HepG2 (cell line): Measurements from ENCODE around the gene CILP2. TPM values are rescaled to one million over a fixed set of nuclear protein-coding genes. Genes with fewer than 3 reads are reported as not detected.

Source experiments
- ATAC-seq: fragments of 200-7000 bp; cut with Tn5 transposase; 3 replicates; pipeline ENCODE4 v1.9.1; 2020; ENCODE audit warnings: mild to moderate bottlenecking, moderate library complexity
- BruUV-seq: library from RNA; stranded (reverse); fragments of 400-500 nt; replicated peaks from 2 replicates; lab custom pipeline; 2021; lab: Mats Ljungman, UMichigan
- CTCF ChIA-PET: fragments of 300-600 bp; formaldehyde crosslinking; extraction: SDS; loops from one replicate; lab custom pipeline; 2021; ENCODE audit warnings: low total read pairs, inconsistent platforms, low intra/inter-chr PET ratio; lab: Yijun Ruan, JAX
- POLR2A ChIA-PET: fragments of 350-600 bp; sonication (Branson Sonifier 250); formaldehyde crosslinking; loops from one replicate; lab custom pipeline; 2020; ENCODE audit warnings: antibody characterized with exemption, inconsistent platforms; lab: Yijun Ruan, JAX
- DNase-seq: peaks from one replicate; pipeline ENCODE4 v3.0.0-alpha.2; 2015; ENCODE audit warnings: low spot score
- FAIRE-seq: peaks from 3 replicates; lab custom pipeline; 2011; peaks lifted over from hg19 to GRCh38; lab: Jason Lieb, UNC
- H2AFZ ChIP-seq: one replicate; pipeline ENCODE4 v1.6.1; 2011; ENCODE audit warnings: low read length, inconsistent platforms
- H3K27ac ChIP-seq: fragments of 300-600 bp; 3 replicates; pipeline ENCODE4 v1.8.0; 2011; ENCODE audit warnings: mixed run types, mild to moderate bottlenecking, mixed read lengths, low read length, inconsistent platforms; ENCODE audit not compliant: insufficient read depth; ENCODE audit errors: extremely low read length
- H3K27me3 ChIP-seq, 2 experiments: fragments of 200-600 bp in 1 of 2; 2 replicates in 1 of 2; 3 replicates in 1 of 2; pipeline versions ENCODE4 v1.6.0 to v1.8.0; 2011; ENCODE audit warnings: low read length in 2 of 2, mild to moderate bottlenecking in 2 of 2, moderate library complexity in 2 of 2, inconsistent platforms in 1 of 2; ENCODE audit not compliant: insufficient read depth in 2 of 2, control insufficient read depth in 1 of 2
- H3K36me3 ChIP-seq, 2 experiments: fragments of 200-600 bp in 1 of 2; replicated peaks in 1 of 2; 2 replicates in 1 of 2; 3 replicates in 1 of 2; pipeline versions ENCODE4 v1.5.1 to v1.8.0; 2011; ENCODE audit warnings: low read length in 2 of 2, inconsistent platforms in 1 of 2; ENCODE audit not compliant: insufficient read depth in 2 of 2, control insufficient read depth in 1 of 2
- H3K4me1 ChIP-seq: 2 replicates; pipeline ENCODE4 v1.5.1; 2012; ENCODE audit warnings: low read length, inconsistent platforms; ENCODE audit not compliant: insufficient read depth
- H3K4me2 ChIP-seq: 2 replicates; pipeline ENCODE4 v1.6.0; 2011; ENCODE audit warnings: low read depth, low read length, inconsistent platforms
- H3K4me3 ChIP-seq, 3 experiments: fragments of 200-600 bp in 1 of 3; sonication (generic), shearing (Covaris generic) in 1 of 3; replicated peaks in 1 of 3; 2 replicates each; pipeline ENCODE4 v1.5.1; 2011 to 2016; ENCODE audit warnings: low read length in 3 of 3, inconsistent platforms in 2 of 3, low read depth in 2 of 3, mild to moderate bottlenecking in 2 of 3, control low read depth in 1 of 3, mixed read lengths in 1 of 3; ENCODE audit not compliant: insufficient read depth in 1 of 3
- H3K79me2 ChIP-seq: one replicate; pipeline ENCODE4 v1.6.1; 2011; ENCODE audit warnings: low read length, inconsistent platforms; ENCODE audit not compliant: insufficient read depth
- H3K9ac ChIP-seq: 2 replicates; pipeline ENCODE4 v1.6.0; 2011; ENCODE audit warnings: mild to moderate bottlenecking, low read depth, low read length, inconsistent platforms; ENCODE audit not compliant: insufficient read depth
- H3K9me3 ChIP-seq: 2 replicates; pipeline ENCODE4 v1.5.1; 2012; ENCODE audit warnings: mild to moderate bottlenecking, low read length
- H4K20me1 ChIP-seq: 2 replicates; pipeline ENCODE4 v1.6.0; 2011; ENCODE audit warnings: inconsistent platforms, mild to moderate bottlenecking, low read length, moderate library complexity; ENCODE audit not compliant: insufficient read depth
- BHLHE40 ChIP-seq: IDR thresholded peaks from 2 replicates; pipeline ENCODE4 v1.6.1; 2011; ENCODE audit warnings: low read length, improper control_type of control experiment
- NFIB ChIP-seq: sonication (generic); formaldehyde crosslinking; IDR thresholded peaks from 2 replicates; pipeline ENCODE4 v1.9.0; 2021; ENCODE audit warnings: missing genetic modification reagents, mild to moderate bottlenecking, borderline replicate concordance
- TFAP4 ChIP-seq: sonication (generic); IDR thresholded peaks from 2 replicates; pipeline ENCODE4 v1.6.1; 2016; ENCODE audit warnings: low read depth, borderline replicate concordance
- THAP11 ChIP-seq: IDR thresholded peaks from 2 replicates; pipeline ENCODE4 v1.6.1; 2016; ENCODE audit warnings: missing biosample characterization, missing genetic modification reagents
- ZNF788 ChIP-seq: sonication (generic); formaldehyde crosslinking; IDR thresholded peaks from 2 replicates; pipeline ENCODE4 v1.5.0; 2020; ENCODE audit warnings: mild to moderate bottlenecking, missing genetic modification reagents, borderline replicate concordance
- WGBS: methylation state at CpG from one replicate; pipeline ENCODE4 v1.1.6; 2017; ENCODE audit warnings: low lambda C conversion rate; 5-methylcytosine and 5-hydroxymethylcytosine counted together
- in situ Hi-C: cut with HindIII; loops from 2 replicates; pipeline ENCODE4 v1.10.0; 2017; ENCODE audit warnings: low pct_unique_long_range_greater_than_20kb; ENCODE audit not compliant: extremely low pct_ligation_motif_present
- intact Hi-C: fragments of 100-400 bp; cut with micrococcal nuclease; formaldehyde crosslinking; loops from one replicate; pipeline ENCODE4 v1.10.0; 2022; ENCODE audit not compliant: unreplicated experiment
- polyA plus RNA-seq, 8 experiments: library from polyadenylated mRNA; depleted of rRNA in 3 of 8; stranded (reverse) in 7 of 8; unstranded in 1 of 8; fragments of >200 nt; fragmentation: Illumina TruSeq in 4 of 8; extraction: Trizol in 4 of 8; gene quantifications; 2 replicates each; pipeline versions ENCODE4 v1.2.1 to v1.2.3, GENCODE V29; 2011 to 2016; ENCODE audit warnings: low read depth in 4 of 8, missing spikeins in 1 of 8, mixed read lengths in 1 of 8; ENCODE audit not compliant: insufficient read depth in 1 of 8
- total RNA-seq, 5 experiments: library from RNA; depleted of rRNA; stranded (reverse); fragments of >200 nt; fragmentation: Illumina TruSeq; extraction: Trizol; gene quantifications; 2 replicates each; pipeline ENCODE4 v1.2.3, GENCODE V29; 2016; ENCODE audit warnings: low read depth in 1 of 5
- TF ChIP-seq, protein P1 (sequence below): sonication (generic); formaldehyde crosslinking; IDR thresholded peaks from 2 replicates; pipeline ENCODE4 v1.4.0; 2020; ENCODE audit warnings: missing genetic modification reagents
- TF ChIP-seq, protein P2 (sequence below): sonication (generic); formaldehyde crosslinking; IDR thresholded peaks from 2 replicates; pipeline ENCODE4 v1.9.0; 2022; ENCODE audit warnings: missing genetic modification reagents, mild to moderate bottlenecking, borderline replicate concordance
- TF ChIP-seq, protein P3 (sequence below): sonication (generic); formaldehyde crosslinking; IDR thresholded peaks from 2 replicates; pipeline ENCODE4 v1.5.0; 2020; ENCODE audit warnings: mild to moderate bottlenecking, missing genetic modification reagents

Gene CILP2
- total and polyA plus RNA-seq, 2 of the 13 experiments (the other 11 are each of a cell fraction or from before 2014, with no cell fraction given), result 0.09 to 0.37 TPM

GRCh38 chr19:19562665-19563347 lies 24.7 kb downstream of the CILP2 start (continued):
- TF ChIP-seq ZNF788 (0 out of 2 replicates have a peak, but pooled peaks have one; percentile 21), TFAP4 (0 out of 2 replicates have a peak, but pooled peaks have one; percentile 12), BHLHE40 (0 out of 2 replicates have a peak, but pooled peaks have one; percentile 40)
- TF ChIP-seq, protein P1, sequence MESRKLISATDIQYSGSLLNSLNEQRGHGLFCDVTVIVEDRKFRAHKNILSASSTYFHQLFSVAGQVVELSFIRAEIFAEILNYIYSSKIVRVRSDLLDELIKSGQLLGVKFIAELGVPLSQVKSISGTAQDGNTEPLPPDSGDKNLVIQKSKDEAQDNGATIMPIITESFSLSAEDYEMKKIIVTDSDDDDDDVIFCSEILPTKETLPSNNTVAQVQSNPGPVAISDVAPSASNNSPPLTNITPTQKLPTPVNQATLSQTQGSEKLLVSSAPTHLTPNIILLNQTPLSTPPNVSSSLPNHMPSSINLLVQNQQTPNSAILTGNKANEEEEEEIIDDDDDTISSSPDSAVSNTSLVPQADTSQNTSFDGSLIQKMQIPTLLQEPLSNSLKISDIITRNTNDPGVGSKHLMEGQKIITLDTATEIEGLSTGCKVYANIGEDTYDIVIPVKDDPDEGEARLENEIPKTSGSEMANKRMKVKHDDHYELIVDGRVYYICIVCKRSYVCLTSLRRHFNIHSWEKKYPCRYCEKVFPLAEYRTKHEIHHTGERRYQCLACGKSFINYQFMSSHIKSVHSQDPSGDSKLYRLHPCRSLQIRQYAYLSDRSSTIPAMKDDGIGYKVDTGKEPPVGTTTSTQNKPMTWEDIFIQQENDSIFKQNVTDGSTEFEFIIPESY (CRISPR knock-in tag), result no peak

- BruUV-seq, result no TSS peak
- Histone ChIP-seq H2AFZ (no peak overlapping the region), H4K20me1 (no peaks in the 10 kb centered on the region), H3K27me3 (peaks cover 4 to 8% of the 10 kb centered on the region in 2 experiments; a peak in 3 of 5 replicates), H3K36me3 (no peaks in the 10 kb centered on the region), H3K79me2 (no peaks in the 10 kb centered on the region), H3K4me2 (peak overlapping the region; percentile 55), H3K4me3 (peak overlapping the region in 1 of 3 experiments; percentile 14; a peak in 1 of 6 replicates), H3K27ac (no peak overlapping the region), H3K4me1 (peaks cover 24% of the 10 kb centered on the region), H3K9me3 (no peaks in the 10 kb centered on the region), H3K9ac (no peak overlapping the region)
- intact Hi-C loops (no loop called here), in situ Hi-C loops (loop anchor here (25.0 kb wide), 1 partner anchor 999 kb away; the partner anchor contains the start of gene ZNF737)
- 36% methylated on average over 6 of the region's 17 CpGs for WGBS
- CTCF ChIA-PET, result interaction anchor here (0.7 kb wide), 1 partner anchor 81 kb away, joined by 3 read pairs; no protein-coding TSS in a partner anchor
- TF ChIP-seq THAP11 (CRISPR knock-in tag) (no peak), NFIB (CRISPR knock-in tag) (no peak)
- TF ChIP-seq, protein P2, sequence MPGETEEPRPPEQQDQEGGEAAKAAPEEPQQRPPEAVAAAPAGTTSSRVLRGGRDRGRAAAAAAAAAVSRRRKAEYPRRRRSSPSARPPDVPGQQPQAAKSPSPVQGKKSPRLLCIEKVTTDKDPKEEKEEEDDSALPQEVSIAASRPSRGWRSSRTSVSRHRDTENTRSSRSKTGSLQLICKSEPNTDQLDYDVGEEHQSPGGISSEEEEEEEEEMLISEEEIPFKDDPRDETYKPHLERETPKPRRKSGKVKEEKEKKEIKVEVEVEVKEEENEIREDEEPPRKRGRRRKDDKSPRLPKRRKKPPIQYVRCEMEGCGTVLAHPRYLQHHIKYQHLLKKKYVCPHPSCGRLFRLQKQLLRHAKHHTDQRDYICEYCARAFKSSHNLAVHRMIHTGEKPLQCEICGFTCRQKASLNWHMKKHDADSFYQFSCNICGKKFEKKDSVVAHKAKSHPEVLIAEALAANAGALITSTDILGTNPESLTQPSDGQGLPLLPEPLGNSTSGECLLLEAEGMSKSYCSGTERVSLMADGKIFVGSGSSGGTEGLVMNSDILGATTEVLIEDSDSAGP (CRISPR knock-in tag), result 0 out of 2 replicates have a peak, but pooled peaks have one; percentile 10
- TF ChIP-seq, protein P3, sequence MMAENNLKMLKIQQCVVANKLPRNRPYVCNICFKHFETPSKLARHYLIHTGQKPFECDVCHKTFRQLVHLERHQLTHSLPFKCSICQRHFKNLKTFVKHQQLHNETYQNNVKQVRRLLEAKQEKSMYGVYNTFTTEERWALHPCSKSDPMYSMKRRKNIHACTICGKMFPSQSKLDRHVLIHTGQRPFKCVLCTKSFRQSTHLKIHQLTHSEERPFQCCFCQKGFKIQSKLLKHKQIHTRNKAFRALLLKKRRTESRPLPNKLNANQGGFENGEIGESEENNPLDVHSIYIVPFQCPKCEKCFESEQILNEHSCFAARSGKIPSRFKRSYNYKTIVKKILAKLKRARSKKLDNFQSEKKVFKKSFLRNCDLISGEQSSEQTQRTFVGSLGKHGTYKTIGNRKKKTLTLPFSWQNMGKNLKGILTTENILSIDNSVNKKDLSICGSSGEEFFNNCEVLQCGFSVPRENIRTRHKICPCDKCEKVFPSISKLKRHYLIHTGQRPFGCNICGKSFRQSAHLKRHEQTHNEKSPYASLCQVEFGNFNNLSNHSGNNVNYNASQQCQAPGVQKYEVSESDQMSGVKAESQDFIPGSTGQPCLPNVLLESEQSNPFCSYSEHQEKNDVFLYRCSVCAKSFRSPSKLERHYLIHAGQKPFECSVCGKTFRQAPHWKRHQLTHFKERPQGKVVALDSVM (CRISPR knock-in tag), result peak; percentile 23; the same call in 1 of the 2 replicates
- POLR2A ChIA-PET, result no interaction called here
- ATAC-seq, result 0 out of 3 replicates have a peak, but pooled peaks have one; percentile 8
- FAIRE-seq, result no peak
- no peak for DNase-seq
Observed at GRCh38 chr19:19563348-19563848, 25.3 kb downstream of the CILP2 start.
